Heart left ventricle (tissue), 13 donors: ENCODE measurements around the gene COL23A1.

ENCODE experiments used
- POLR2A ChIP-seq, 2 donors: fragments of 450-650 bp; IDR thresholded peaks; one replicate each; pipeline ENCODE4 v1.6.1; 2017; ENCODE audit warnings: antibody characterized with exemption in 2 of 2, mild to moderate bottlenecking in 2 of 2, moderate library complexity in 2 of 2
- TF ChIP-seq, protein P1 (sequence below), 12 donors: fragments of 200-600 bp; sonication (generic) in 4 of 12; IDR thresholded peaks; one replicate each; pipeline versions ENCODE4 v1.5.0 to v1.8.0; 2018 to 2022; ENCODE audit warnings: antibody characterized with exemption in 12 of 12, mild to moderate bottlenecking in 5 of 12
- donor health status: ischemic (EF 13 %, LVEDD 7.1; RV severe dilation, severe dysfunction).
- donor health status: DM: no; HTN: yes; CAD: no.
- donor health status: DM: no; HTN: no; CAD: no.
- donor health status: ischemic (EF 25% LVEDD 6.9; RV normal size, moderate dysfunction).
- donor health status: ischemic (EF 25% LVEDD 5.7; RV mildly dilated, moderate dysfunction).
- donor health status: ischemic (EF 35%, LVEDD 5.7; RV mildly dilated, moderate dysfunction).
- donor health status: nonischemic (EF 11% LVEDD 7.7; RV severe dilation, severe dysfunction).
- donor health status: DM: yes; HTN: yes; CAD: no.
- donor health status: PGD.
- donor health status: ischemic (EF 29% LVEDD 5.4; RV normal size, mild dysfunction).
- donor health status: nonischemic (EF 23%, LVEDD 6.1; RV moderate dilation, normal function).

- no peak for TF ChIP-seq POLR2A (IDR thresholded peaks at IDR 0.05)
- TF ChIP-seq, protein P1, sequence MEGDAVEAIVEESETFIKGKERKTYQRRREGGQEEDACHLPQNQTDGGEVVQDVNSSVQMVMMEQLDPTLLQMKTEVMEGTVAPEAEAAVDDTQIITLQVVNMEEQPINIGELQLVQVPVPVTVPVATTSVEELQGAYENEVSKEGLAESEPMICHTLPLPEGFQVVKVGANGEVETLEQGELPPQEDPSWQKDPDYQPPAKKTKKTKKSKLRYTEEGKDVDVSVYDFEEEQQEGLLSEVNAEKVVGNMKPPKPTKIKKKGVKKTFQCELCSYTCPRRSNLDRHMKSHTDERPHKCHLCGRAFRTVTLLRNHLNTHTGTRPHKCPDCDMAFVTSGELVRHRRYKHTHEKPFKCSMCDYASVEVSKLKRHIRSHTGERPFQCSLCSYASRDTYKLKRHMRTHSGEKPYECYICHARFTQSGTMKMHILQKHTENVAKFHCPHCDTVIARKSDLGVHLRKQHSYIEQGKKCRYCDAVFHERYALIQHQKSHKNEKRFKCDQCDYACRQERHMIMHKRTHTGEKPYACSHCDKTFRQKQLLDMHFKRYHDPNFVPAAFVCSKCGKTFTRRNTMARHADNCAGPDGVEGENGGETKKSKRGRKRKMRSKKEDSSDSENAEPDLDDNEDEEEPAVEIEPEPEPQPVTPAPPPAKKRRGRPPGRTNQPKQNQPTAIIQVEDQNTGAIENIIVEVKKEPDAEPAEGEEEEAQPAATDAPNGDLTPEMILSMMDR (IDR thresholded peaks at IDR 0.05): no peak
These were observed 116.3 kb downstream of the COL23A1 start for GRCh38 chr5:178473854-178474253.
